Nephron (organoid): ENCODE results near the gene PCBP3.
"Not testable (repeated sequence)": the region's sequence is repeated elsewhere in the genome, so short reads cannot be mapped to it uniquely, and the experiment has no call there.

Experiments
- H3K27ac Mint-ChIP-seq, 3 experiments: 2 replicates each; pipeline ENCODE4 v1.8.0; 2020; ENCODE audit warnings: mixed read lengths in 3 of 3, mild to moderate bottlenecking in 2 of 3, moderate library complexity in 1 of 3
- H3K27me3 Mint-ChIP-seq: 2 replicates; pipeline ENCODE4 v1.8.0; 2021; ENCODE audit warnings: low read depth, mild to moderate bottlenecking, moderate library complexity, mixed read lengths
- H3K36me3 Mint-ChIP-seq: 2 replicates; pipeline ENCODE4 v1.8.0; 2020; ENCODE audit warnings: low read depth, mixed read lengths
- H3K4me1 Mint-ChIP-seq: 2 replicates; pipeline ENCODE4 v1.8.0; 2020; ENCODE audit warnings: mixed read lengths
- H3K4me3 Mint-ChIP-seq, 3 experiments: 2 replicates each; pipeline ENCODE4 v1.8.0; 2020; ENCODE audit warnings: mild to moderate bottlenecking in 3 of 3, mixed read lengths in 3 of 3, moderate library complexity in 2 of 3
- H3K9me3 Mint-ChIP-seq: 2 replicates; pipeline ENCODE4 v1.8.0; 2020; ENCODE audit warnings: mixed read lengths
- TF ChIP-seq, protein P1 (sequence below), 3 experiments: fragments of 200-600 bp; sonication (generic); IDR thresholded peaks; one replicate each; pipeline ENCODE4 v1.5.0; 2021; ENCODE audit warnings: antibody characterized with exemption in 3 of 3; ENCODE audit not compliant: unreplicated experiment in 3 of 3

The PCBP3 gene

DNA sequence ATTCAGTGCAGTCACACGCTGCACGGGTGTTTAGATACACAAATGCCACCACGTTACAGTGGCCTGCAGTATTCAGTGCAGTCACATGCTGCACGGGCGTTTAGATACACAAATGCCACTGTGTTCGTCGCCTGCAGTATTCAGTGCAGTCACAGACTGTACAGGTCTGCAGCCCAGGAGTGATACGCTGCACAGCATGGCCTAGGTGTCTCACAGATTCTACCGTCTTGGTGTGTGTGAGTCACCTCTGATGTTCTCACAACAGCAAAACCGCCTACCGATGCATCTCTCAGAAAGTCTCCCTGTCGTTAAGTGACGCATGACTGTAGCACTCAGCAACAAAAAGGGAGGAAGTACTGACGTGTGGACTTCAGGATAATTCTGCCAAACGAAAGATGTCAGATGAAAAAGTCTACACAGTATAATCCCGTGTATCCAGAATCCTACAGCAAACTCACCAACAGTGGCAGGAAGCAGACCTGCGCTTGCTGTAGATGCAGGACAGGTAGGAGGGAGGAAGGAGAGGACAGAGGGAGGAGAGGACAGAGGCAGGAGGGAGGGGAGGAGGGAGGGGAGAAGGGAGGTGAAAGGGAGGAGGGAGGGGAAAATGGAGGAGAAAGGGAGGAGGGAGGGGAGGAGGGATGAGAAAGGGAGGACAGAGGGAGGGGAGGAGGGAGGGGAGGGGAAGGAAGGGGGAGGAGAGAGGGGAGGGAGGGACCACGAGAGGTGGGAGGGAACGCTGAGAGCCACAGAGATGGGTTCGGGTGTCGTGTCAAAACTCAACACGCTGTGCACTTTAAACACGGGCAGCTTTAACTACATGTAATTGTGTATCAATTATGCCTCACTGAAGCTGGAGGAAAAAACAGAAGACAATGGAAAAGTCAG, 36.3 kb upstream of the PCBP3 start:
- H3K4me3 Mint-ChIP-seq = no peak overlapping the region
- H3K27me3 Mint-ChIP-seq = peaks cover 40% of the 10 kb centered on the region
- TF ChIP-seq, protein P1, sequence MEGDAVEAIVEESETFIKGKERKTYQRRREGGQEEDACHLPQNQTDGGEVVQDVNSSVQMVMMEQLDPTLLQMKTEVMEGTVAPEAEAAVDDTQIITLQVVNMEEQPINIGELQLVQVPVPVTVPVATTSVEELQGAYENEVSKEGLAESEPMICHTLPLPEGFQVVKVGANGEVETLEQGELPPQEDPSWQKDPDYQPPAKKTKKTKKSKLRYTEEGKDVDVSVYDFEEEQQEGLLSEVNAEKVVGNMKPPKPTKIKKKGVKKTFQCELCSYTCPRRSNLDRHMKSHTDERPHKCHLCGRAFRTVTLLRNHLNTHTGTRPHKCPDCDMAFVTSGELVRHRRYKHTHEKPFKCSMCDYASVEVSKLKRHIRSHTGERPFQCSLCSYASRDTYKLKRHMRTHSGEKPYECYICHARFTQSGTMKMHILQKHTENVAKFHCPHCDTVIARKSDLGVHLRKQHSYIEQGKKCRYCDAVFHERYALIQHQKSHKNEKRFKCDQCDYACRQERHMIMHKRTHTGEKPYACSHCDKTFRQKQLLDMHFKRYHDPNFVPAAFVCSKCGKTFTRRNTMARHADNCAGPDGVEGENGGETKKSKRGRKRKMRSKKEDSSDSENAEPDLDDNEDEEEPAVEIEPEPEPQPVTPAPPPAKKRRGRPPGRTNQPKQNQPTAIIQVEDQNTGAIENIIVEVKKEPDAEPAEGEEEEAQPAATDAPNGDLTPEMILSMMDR (IDR thresholded peaks at IDR 0.05; ENCODE audit: unreplicated experiment in 3 of 3) = no peak
- no peak overlapping the region for H3K27ac Mint-ChIP-seq
- H3K9me3 Mint-ChIP-seq = peaks cover 16% of the 10 kb centered on the region
- peaks cover 6% of the 10 kb centered on the region for H3K4me1 Mint-ChIP-seq
- no peaks in the 10 kb centered on the region for H3K36me3 Mint-ChIP-seq

DNA sequence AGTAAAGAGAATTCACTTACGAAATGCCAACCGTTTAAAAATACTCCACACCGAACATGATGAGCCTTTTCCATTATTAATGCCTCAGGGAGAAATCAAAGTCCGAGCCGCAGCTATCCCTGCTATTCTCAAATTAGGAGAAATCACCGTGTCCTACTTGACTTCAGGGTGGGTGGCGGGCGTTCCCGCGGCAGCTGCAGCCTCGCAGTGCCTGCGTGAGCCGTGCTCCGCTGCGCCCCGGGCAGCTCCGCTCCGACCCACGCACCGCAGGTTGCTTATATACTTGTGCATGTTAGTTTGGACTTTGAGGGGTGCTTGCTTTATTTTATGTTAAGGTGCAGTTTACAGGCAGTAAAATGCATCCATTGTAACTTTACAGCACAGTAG, 35.6 kb upstream of the PCBP3 start:
- Mint-ChIP-seq H3K36me3 (no peaks in the 10 kb centered on the region), H3K9me3 (peaks cover 15% of the 10 kb centered on the region), H3K4me1 (peaks cover 6% of the 10 kb centered on the region), H3K27ac (no peak overlapping the region), H3K27me3 (peaks cover 41% of the 10 kb centered on the region), H3K4me3 (no peak overlapping the region)
- TF ChIP-seq, protein P1 (IDR thresholded peaks at IDR 0.05; ENCODE audit: unreplicated experiment in 3 of 3) = no peak

DNA sequence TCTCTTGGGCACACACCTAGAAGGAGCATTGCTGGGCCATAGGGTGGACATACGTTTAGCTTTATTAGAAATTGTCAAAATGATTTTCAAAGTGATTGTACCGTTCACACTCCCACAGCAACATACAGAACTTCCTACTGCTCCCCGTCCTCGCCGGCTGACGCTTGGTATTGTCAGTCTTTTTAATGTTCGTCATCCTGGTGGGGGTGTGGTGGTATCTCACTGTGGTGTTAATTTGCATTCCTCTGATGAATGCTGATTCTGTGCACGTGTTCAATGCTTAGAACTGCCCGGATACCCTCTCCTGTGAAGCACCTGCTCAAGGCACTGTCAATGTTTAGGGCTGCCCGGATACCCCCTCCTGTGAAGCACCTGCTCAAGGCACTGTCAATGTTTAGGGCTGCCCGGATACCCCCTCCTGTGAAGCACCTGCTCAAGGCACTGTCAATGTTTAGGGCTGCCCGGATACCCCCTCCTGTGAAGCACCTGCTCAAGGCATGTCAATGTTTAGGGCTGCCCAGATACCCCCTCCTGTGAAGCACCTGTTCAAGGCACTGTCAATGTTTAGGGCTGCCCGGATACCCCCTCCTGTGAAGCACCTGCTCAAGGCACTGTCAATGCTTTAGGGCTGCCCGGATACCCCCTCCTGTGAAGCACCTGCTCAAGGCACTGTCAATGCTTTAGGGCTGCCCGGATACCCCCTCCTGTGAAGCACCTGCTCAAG, 34.6 kb upstream of the PCBP3 start:
- not testable (repeated sequence) for H3K9me3 Mint-ChIP-seq, H3K4me3 Mint-ChIP-seq, H3K36me3 Mint-ChIP-seq, H3K27ac Mint-ChIP-seq, H3K4me1 Mint-ChIP-seq
- peaks cover 45% of the 10 kb centered on the region for H3K27me3 Mint-ChIP-seq

DNA sequence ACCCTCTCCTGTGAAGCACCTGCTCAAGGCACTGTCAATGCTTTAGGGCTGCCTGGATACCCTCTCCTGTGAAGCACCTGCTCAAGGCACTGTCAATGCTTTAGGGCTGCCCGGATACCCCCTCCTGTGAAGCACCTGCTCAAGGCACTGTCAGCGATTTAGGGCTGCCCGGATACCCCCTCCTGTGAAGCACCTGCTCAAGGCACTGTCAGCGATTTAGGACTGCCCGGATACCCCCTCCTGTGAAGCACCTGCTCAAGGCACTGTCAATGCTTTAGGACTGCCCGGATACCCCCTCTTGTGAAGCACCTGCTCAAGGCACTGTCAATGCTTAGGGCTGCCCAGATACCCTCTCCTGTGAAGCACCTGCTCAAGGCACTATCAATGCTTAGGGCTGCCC, 33.9 kb upstream of the PCBP3 start:
- not testable (repeated sequence) for H3K36me3 Mint-ChIP-seq, H3K4me1 Mint-ChIP-seq, H3K27ac Mint-ChIP-seq, H3K4me3 Mint-ChIP-seq, H3K9me3 Mint-ChIP-seq
- H3K27me3 Mint-ChIP-seq = peaks cover 46% of the 10 kb centered on the region

DNA sequence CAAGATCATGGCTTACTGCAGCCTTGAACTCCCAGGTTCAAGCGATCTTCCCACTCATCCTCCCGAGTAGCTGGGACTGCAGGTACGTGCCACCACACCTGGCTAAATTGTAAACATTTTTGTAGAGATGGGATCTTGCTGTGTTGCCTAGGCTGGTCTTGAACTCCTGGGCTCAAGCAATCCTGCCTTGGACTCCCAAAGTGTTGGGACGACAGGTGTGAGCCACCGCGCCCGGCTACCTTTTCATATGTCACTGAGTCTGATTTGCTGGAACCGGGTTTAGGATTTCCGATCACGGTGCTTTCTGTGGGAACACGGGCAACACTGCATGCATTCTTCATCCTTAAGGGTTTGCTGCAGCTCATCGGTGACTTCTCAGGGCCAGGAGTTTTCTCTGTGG, 32.2 kb upstream of the PCBP3 start:
- H3K27ac Mint-ChIP-seq = no peak overlapping the region
- no peak overlapping the region for H3K4me3 Mint-ChIP-seq
- TF ChIP-seq, protein P1 (IDR thresholded peaks at IDR 0.05; ENCODE audit: unreplicated experiment in 3 of 3) = no peak
- no peaks in the 10 kb centered on the region for H3K9me3 Mint-ChIP-seq
- peaks cover 46% of the 10 kb centered on the region for H3K27me3 Mint-ChIP-seq
- no peaks in the 10 kb centered on the region for H3K36me3 Mint-ChIP-seq
- peaks cover 11% of the 10 kb centered on the region for H3K4me1 Mint-ChIP-seq

DNA sequence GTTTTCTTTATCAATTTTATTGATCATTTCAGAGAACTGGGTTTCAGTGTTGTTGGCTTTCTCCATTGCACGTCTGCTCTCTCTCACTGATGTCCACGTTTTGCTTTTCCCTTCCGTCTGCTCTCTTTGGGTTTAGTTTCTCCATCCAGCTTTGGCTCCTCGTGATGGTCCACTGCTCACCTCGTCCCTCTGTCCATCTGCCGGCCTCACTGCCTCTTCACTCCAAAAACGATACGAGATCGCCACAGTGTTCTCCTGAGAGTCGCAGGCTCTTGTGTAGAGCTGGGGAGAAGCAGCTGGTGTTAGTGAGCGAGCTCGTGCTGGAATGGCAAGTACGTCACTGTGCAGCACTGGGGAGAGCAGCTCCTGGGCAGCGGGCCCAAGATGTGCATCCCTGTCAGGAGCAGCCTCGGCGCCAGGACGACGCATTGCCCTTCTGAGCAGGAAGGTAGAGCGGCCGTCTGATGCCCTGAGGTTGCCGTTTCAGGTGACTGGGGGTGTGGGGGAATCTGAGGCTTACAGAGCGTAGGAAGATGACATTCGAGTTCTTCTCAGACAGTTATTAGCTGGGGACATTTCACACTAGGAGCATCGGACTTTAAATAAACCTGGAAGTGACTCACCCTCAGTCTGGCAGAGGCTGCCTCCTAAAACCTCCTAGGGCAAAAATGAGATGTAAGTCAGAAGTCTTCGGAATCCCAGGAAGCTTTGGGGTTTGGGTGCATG, 31.4 kb upstream of the PCBP3 start:
- Mint-ChIP-seq H3K4me1 (peaks cover 11% of the 10 kb centered on the region), H3K27me3 (peaks cover 46% of the 10 kb centered on the region), H3K9me3 (no peaks in the 10 kb centered on the region), H3K36me3 (no peaks in the 10 kb centered on the region), H3K27ac (peak overlapping the region in 2 of 3 experiments; percentile 37 to 51), H3K4me3 (no peak overlapping the region)
- TF ChIP-seq, protein P1 (IDR thresholded peaks at IDR 0.05; ENCODE audit: unreplicated experiment in 3 of 3) = no peak

DNA sequence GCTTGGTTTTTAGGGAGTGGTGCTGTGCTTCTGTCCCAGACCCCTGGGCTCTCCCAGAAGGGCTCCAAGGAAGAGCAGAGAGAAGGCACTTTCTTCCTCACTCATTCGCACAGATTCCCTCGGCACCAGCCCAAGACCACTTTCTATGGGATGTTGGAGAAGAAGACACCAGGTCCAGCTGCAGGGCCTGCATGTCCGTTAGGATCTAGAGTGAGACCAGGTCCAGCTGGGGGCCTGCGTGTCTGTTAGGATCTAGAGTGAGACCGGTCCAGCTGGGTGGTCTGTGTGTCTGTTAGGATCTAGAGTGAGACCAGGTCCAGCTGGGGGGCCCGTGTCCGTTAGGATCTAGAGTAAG, 30.9 kb upstream of the PCBP3 start:
- not testable (repeated sequence) for H3K4me3 Mint-ChIP-seq, H3K9me3 Mint-ChIP-seq, H3K36me3 Mint-ChIP-seq, H3K27ac Mint-ChIP-seq
- peaks cover 46% of the 10 kb centered on the region for H3K27me3 Mint-ChIP-seq
- peaks cover 14% of the 10 kb centered on the region for H3K4me1 Mint-ChIP-seq
